Activated T-helper 1 cell treated with anti-CD3 and anti-CD28 coated beads, Interleukin-12 subunit alpha, Interleukin-12 subunit beta, Interleukin-2, Interleukin-4 antibody, amounts not matched to agents 30 ng/mL and 10 ng/mL and 1 ng/mL, durations not matched to agents 14 hours and 24 hours and 36 hours (primary cell): ENCODE data around the gene ARPP19. TPM values are rescaled to one million over a fixed set of nuclear protein-coding genes. Genes with fewer than 3 reads are reported as not detected.

Experiments
- DNase-seq: peaks from one replicate; pipeline ENCODE4 v3.0.0; 2021; ENCODE audit warnings: low spot score
- H3K27ac Mint-ChIP-seq: one replicate; pipeline ENCODE4 v1.8.0; 2021; ENCODE audit warnings: mild to moderate bottlenecking, mixed read lengths
- H3K27me3 Mint-ChIP-seq: one replicate; pipeline ENCODE4 v1.8.0; 2022; ENCODE audit warnings: mild to moderate bottlenecking, moderate library complexity, mixed read lengths; ENCODE audit not compliant: insufficient read depth
- H3K36me3 Mint-ChIP-seq: one replicate; pipeline ENCODE4 v1.8.0; 2021; ENCODE audit warnings: low read depth, mixed read lengths
- H3K4me1 Mint-ChIP-seq: one replicate; pipeline ENCODE4 v1.8.0; 2021; ENCODE audit warnings: low read depth, mixed read lengths
- H3K4me3 Mint-ChIP-seq: one replicate; pipeline ENCODE4 v1.8.0; 2021; ENCODE audit warnings: mild to moderate bottlenecking, moderate library complexity, mixed read lengths
- H3K9me3 Mint-ChIP-seq: one replicate; pipeline ENCODE4 v1.8.0; 2021; ENCODE audit warnings: mixed read lengths
- intact Hi-C: fragments of 100-400 bp; cut with micrococcal nuclease; formaldehyde crosslinking; loops from one replicate; pipeline ENCODE4 v1.15.1; 2024
- total RNA-seq: library from RNA; stranded (reverse); gene quantifications from 2 replicates; pipeline ENCODE4 v1.2.3, GENCODE V29; 2022

The ARPP19 gene
- total RNA-seq, 1 donor from 2014 or later = 195 TPM

- intact Hi-C loops = no loop called here
- Mint-ChIP-seq H3K27ac (no peak overlapping the region), H3K36me3 (no peaks in the 10 kb centered on the region), H3K4me3 (no peak overlapping the region), H3K4me1 (peaks cover 14% of the 10 kb centered on the region), H3K27me3 (peaks cover 3% of the 10 kb centered on the region), H3K9me3 (peaks cover 20% of the 10 kb centered on the region)
- no peak for DNase-seq
Measured at GRCh38 chr15:52537459-52537858, 31.4 kb downstream of the ARPP19 start.

DNA sequence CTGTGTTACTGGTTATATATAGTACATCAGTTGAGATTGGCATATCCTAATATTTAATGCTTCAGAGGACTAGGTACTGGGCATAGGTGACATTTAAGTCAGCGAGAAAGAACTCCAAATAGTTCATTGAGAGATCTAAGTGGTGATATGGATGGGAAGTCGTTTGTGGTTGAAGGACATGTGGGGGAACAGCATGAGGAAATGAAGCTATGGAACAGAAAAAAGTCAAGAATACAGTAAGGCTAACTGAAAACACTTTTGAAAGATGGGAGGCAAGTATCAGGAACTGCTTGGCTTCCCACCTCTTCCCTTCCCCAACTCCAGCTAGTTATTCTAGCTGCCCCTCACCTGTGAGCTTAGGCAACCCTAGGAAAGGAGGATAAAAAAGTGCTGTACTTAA is 36.4 kb downstream of the ARPP19 start:
- intact Hi-C loops = no loop called here
- Mint-ChIP-seq H3K4me1 (peaks cover 33% of the 10 kb centered on the region), H3K9me3 (no peaks in the 10 kb centered on the region), H3K27ac (no peak overlapping the region), H3K36me3 (no peaks in the 10 kb centered on the region), H3K4me3 (no peak overlapping the region), H3K27me3 (peaks cover 16% of the 10 kb centered on the region)
- DNase-seq = no peak

- Mint-ChIP-seq H3K4me1 (peaks cover 35% of the 10 kb centered on the region), H3K27me3 (peaks cover 16% of the 10 kb centered on the region), H3K4me3 (peak overlapping the region; percentile 77), H3K9me3 (no peaks in the 10 kb centered on the region), H3K36me3 (peaks cover 2% of the 10 kb centered on the region), H3K27ac (peak overlapping the region; percentile 75)
- no peak for DNase-seq
- intact Hi-C loops = loop anchor here (1.0 to 5.0 kb wide), 6 partner anchors 29 to 205 kb away; partner anchors contain the start of genes ARPP19 and ATOSA
Measured at GRCh38 chr15:52529940-52530339, 38.9 kb downstream of the ARPP19 start.

- Mint-ChIP-seq H3K27ac (peak overlapping the region; percentile 75), H3K36me3 (peaks cover 2% of the 10 kb centered on the region), H3K4me3 (peak overlapping the region; percentile 77), H3K9me3 (no peaks in the 10 kb centered on the region), H3K4me1 (peaks cover 30% of the 10 kb centered on the region), H3K27me3 (peaks cover 16% of the 10 kb centered on the region)
- intact Hi-C loops = loop anchor here (1.0 to 5.0 kb wide), 6 partner anchors 30 to 205 kb away; partner anchors contain the start of genes ARPP19 and ATOSA
- DNase-seq = no peak
Measured at GRCh38 chr15:52529341-52529924, 39.4 kb downstream of the ARPP19 start.

DNA sequence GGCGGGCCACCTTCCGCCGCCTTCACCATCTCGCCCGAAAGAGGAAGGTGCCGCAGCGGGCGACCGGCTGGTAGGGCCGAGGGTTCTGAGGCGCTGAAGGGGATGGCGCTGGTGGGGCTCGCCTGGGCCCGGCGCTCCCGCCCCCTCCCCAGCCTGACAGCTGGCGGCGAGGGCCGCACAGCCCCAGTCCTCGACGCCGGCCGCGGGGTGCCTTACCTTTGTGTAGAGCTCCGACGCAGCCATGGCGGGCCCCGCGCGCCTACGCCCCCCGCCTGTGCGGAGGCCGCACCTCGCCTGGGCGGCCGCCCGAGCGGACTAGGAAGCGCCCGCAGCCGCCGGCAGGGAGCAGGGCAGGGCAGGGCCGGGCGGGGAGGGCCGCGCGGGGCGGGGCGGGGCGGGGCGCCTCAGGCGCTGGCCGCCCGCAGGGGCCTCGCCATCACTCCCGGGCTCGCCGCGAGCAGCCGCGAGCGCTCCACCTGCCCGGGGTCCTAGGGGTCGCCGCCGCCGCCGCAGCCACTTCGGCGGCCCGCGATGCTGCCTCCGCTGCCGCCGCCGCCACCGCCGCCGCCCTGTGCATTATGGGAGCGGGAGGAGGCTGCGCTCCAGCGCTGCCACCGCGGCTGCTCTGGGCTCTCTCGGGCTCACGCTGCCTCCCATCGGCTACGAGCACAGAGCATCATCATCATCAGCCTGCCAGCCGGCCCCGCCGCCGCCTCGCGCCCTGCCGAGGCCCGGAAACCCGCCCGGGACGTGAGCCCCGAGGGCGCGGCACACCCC is 40.1 kb downstream of the ARPP19 start, which contains the start of gene MYO5A:
Gene MYO5A, minus strand, starts transcription at position 317 of the 777 bp plus-strand sequence. Its CDS starts 74 bp downstream, at position 243.
- intact Hi-C loops = loop anchor here (1.0 to 5.0 kb wide), 8 partner anchors 31 to 272 kb away; partner anchors contain the start of genes ARPP19 and ATOSA
- H3K4me1 Mint-ChIP-seq = peaks cover 29% of the 10 kb centered on the region
- peak; percentile 76 for DNase-seq
- no peaks in the 10 kb centered on the region for H3K9me3 Mint-ChIP-seq
- peak within 1 kb of the TSS; percentile 83 for H3K27ac Mint-ChIP-seq
- peaks cover 3% of the 10 kb centered on the region for H3K36me3 Mint-ChIP-seq
- H3K4me3 Mint-ChIP-seq = peak within 1 kb of the TSS; percentile 94
- H3K27me3 Mint-ChIP-seq = peaks cover 16% of the 10 kb centered on the region

DNA sequence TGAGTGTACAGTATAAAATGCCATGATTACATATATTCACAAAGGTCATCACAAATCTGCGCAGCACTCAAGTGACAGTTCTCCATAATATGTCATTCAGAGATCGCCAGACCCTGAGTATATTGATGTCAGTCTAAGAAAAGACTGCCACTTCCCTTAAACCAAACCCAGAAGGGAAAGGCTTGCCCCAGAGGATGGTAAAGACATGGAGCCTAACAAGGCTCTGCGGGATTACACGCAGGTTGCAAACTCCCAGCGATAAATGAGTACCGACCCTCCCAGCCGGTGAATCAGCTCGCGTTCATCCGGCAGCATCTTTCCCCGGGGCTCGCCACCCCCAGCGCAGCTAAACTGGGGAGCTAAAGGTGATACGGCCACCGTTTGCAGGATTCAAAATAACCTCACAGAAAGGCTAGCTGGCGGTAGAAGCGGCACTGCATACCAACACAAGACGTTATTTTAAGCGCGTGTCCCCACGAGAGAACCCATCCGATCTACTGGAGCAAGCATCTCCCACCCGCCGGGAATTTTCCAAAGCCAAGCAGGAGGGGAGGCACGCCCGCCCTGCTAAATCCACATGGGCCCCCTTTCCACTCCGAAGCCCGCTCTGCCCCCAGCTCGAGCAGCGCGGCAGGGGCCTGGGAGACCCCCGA is 40.8 kb downstream of the ARPP19 start:
- intact Hi-C loops = loop anchor here (1.0 to 5.0 kb wide), 4 partner anchors 46 to 272 kb away; no protein-coding TSS in a partner anchor
- H3K27me3 Mint-ChIP-seq = peaks cover 13% of the 10 kb centered on the region
- H3K4me1 Mint-ChIP-seq = peaks cover 34% of the 10 kb centered on the region
- peak overlapping the region; percentile 83 for H3K27ac Mint-ChIP-seq
- H3K36me3 Mint-ChIP-seq = peaks cover 8% of the 10 kb centered on the region
- H3K9me3 Mint-ChIP-seq = no peaks in the 10 kb centered on the region
- peak; percentile 20 for DNase-seq
- peak overlapping the region; percentile 94 for H3K4me3 Mint-ChIP-seq

DNA sequence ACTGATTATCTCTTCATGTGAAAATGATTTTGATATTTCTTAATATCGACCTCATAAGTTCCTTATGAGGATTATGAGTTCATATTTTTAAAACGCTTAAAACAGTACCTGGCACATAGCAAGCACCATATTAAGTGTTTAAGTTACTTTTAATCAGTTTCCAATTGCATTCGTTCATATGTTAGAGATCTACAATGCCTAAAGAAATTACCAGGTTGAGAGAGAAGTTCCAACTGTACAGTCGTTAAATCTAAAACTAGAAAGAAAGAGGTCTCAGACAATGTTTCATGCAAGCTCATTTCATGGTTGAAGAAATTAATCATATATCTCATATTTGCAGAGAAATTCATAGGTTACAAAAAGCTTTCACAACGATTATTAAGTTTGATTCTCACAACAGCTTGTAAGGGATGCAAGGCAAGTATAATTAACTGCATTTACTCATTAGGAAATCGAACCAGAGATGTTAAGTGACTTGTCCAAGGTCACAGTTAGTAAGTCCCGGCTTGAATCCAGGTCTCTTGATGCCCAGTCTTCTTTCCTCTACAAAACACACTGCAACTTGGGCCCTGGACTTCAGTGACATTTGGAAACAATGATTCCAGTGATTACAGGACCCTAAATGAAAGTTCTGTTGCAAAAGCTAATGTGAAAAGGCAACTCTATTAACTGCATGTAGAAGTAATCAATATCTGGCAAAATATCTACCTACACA is 41.5 kb downstream of the ARPP19 start:
- H3K4me3 Mint-ChIP-seq = peak overlapping the region; percentile 94
- H3K27me3 Mint-ChIP-seq = peaks cover 13% of the 10 kb centered on the region
- no peak for DNase-seq
- H3K27ac Mint-ChIP-seq = no peak overlapping the region
- H3K9me3 Mint-ChIP-seq = no peaks in the 10 kb centered on the region
- peaks cover 32% of the 10 kb centered on the region for H3K4me1 Mint-ChIP-seq
- intact Hi-C loops = loop anchor here (5.0 kb wide), 1 partner anchor 45 kb away; no protein-coding TSS in a partner anchor
- H3K36me3 Mint-ChIP-seq = peaks cover 8% of the 10 kb centered on the region

- intact Hi-C loops = loop anchor here (5.0 kb wide), 1 partner anchor 42 kb away; no protein-coding TSS in a partner anchor
Measured at GRCh38 chr15:52524223-52525136, 44.4 kb downstream of the ARPP19 start.

DNA sequence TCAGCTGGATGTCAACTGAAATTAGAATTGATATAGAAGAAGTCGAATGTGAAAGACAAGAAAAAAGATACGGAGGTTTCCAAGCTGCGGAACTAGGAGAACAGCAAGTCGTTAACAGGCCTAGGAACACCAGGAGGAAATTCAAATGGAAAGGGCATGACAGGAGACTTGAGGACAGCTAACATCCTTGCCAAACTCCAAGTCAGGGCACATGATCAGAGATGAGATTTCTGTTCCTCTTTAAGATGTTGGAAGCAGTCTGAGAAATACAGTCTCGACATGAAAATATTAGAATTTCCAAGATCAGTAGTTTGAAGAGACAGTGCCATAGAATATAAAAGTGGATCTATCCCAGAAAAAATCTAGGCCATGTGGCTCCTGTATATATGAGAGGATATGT is 45.2 kb downstream of the ARPP19 start:
- Mint-ChIP-seq H3K36me3 (peaks cover 8% of the 10 kb centered on the region), H3K4me1 (peaks cover 21% of the 10 kb centered on the region), H3K27ac (no peak overlapping the region), H3K9me3 (no peaks in the 10 kb centered on the region), H3K4me3 (no peak overlapping the region), H3K27me3 (no peaks in the 10 kb centered on the region)
- intact Hi-C loops = no loop called here
- DNase-seq = no peak

More at GRCh38 chr15:52524223-52525136, 44.4 kb downstream of the ARPP19 start:
- DNase-seq = no peak
- H3K36me3 Mint-ChIP-seq = peaks cover 8% of the 10 kb centered on the region
- no peaks in the 10 kb centered on the region for H3K27me3 Mint-ChIP-seq
- H3K4me3 Mint-ChIP-seq = no peak overlapping the region
- H3K4me1 Mint-ChIP-seq = peaks cover 22% of the 10 kb centered on the region
- H3K27ac Mint-ChIP-seq = no peak overlapping the region
- no peaks in the 10 kb centered on the region for H3K9me3 Mint-ChIP-seq

GRCh38 chr15:52523192-52523591 is 45.6 kb downstream of the ARPP19 start:
- intact Hi-C loops = no loop called here
- H3K27me3 Mint-ChIP-seq = no peaks in the 10 kb centered on the region
- no peak overlapping the region for H3K4me3 Mint-ChIP-seq

DNA sequence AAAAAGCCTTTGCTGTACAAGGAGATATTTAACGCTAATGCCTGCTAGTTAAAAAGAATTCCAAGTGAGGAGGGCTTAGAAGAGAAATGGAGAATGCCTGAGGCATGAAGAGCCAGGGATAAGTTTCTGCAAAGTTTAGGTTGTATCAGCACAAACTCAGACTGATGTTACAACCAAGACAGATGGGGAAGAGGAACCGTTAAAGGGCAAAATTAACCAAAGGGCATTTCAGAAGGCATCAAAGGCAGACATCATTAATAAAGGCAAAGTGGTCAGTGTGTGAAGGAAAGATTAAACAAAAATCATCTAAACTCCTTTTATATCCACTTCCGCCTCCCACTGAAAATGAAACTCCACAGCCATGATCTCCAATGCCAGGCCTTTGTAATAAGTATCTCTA is 47.1 kb downstream of the ARPP19 start:
- no peaks in the 10 kb centered on the region for H3K9me3 Mint-ChIP-seq
- H3K4me1 Mint-ChIP-seq = peaks cover 6% of the 10 kb centered on the region
- intact Hi-C loops = no loop called here
- no peak overlapping the region for H3K4me3 Mint-ChIP-seq
- no peak for DNase-seq
- H3K27me3 Mint-ChIP-seq = no peaks in the 10 kb centered on the region
- no peak overlapping the region for H3K27ac Mint-ChIP-seq
- peaks cover 8% of the 10 kb centered on the region for H3K36me3 Mint-ChIP-seq

More at GRCh38 chr15:52523192-52523591, 45.6 kb downstream of the ARPP19 start:
- DNase-seq = no peak
- H3K36me3 Mint-ChIP-seq = peaks cover 8% of the 10 kb centered on the region
- no peak overlapping the region for H3K27ac Mint-ChIP-seq
- H3K9me3 Mint-ChIP-seq = no peaks in the 10 kb centered on the region
- peaks cover 21% of the 10 kb centered on the region for H3K4me1 Mint-ChIP-seq
